ENCODE results near the gene FAM174B. TPM values are rescaled to one million over a fixed set of nuclear protein-coding genes. Genes with fewer than 3 reads are reported as not detected.

The FAM174B gene
- total RNA-seq, 1 experiment from 2014 or later, result 0.30 TPM

GRCh38 chr15:92595506-92596381 is 59.8 kb downstream of the FAM174B start:
- intact Hi-C loops (cut with micrococcal nuclease), result no loop called here
- POLR2A ChIA-PET, result no interaction called here
- CTCF ChIA-PET, result no interaction called here

GRCh38 chr15:92591275-92591674 is 64.3 kb downstream of the FAM174B start:
- Histone ChIP-seq H3K79me2 (ENCODE audit: insufficient read depth, low read length) (no peaks in the 10 kb centered on the region), H3K9me3 (ENCODE audit: control insufficient read depth in 1 of 2, insufficient read depth in 1 of 2, low read depth in 1 of 2, low read length in 2 of 2) (no peaks in the 10 kb centered on the region), H3K4me2 (ENCODE audit: low read length) (no peak overlapping the region), H3K9me2 (ENCODE audit: insufficient read depth) (no peaks in the 10 kb centered on the region), H3K27me3 (ENCODE audit: insufficient read depth, low read length) (peaks cover 58% of the 10 kb centered on the region), H3K4me1 (ENCODE audit: control insufficient read depth in 1 of 2, insufficient read depth in 2 of 2, low read length in 2 of 2) (no peaks in the 10 kb centered on the region), H3K9ac (ENCODE audit: low read length) (no peak overlapping the region), H2AFZ (ENCODE audit: low read depth, low read length, poor library complexity, severe bottlenecking) (no peak overlapping the region), H3K36me3 (ENCODE audit: control insufficient read depth in 1 of 2, insufficient read depth in 2 of 2, low read length in 2 of 2) (no peaks in the 10 kb centered on the region), H3K27ac (ENCODE audit: low read depth, low read length) (no peak overlapping the region), H4K20me1 (ENCODE audit: insufficient read depth) (no peaks in the 10 kb centered on the region), H3K4me3 (replicated peaks in 1 of 2; ENCODE audit: low read depth in 1 of 2, low read length in 2 of 2) (no peak overlapping the region)
- POLR2A ChIA-PET, result no interaction called here
- no peak for ATAC-seq
- TF ChIP-seq POLR2AphosphoS5 (IDR thresholded peaks at IDR 0.05; ENCODE audit: low read depth, low read length) (no peak), JUND (IDR thresholded peaks at IDR 0.05) (no peak), TCF7L2 (IDR thresholded peaks at IDR 0.05; ENCODE audit: borderline replicate concordance, extremely low read depth, insufficient read depth, insufficient read length) (no peak), SRF (IDR thresholded peaks at IDR 0.05; ENCODE audit: low read depth) (no peak), ZNF274 (IDR thresholded peaks at IDR 0.05; ENCODE audit: low read depth, low read length) (no peak), ZFX (IDR thresholded peaks at IDR 0.05) (no peak), REST (IDR thresholded peaks at IDR 0.05; ENCODE audit: low read depth) (no peak), POLR2A (IDR thresholded peaks at IDR 0.05; ENCODE audit: borderline replicate concordance, extremely low read depth, insufficient read depth, insufficient read length) (no peak), ZBTB33 (IDR thresholded peaks at IDR 0.05; ENCODE audit: extremely low read depth, insufficient replicate concordance, low read length) (no peak)
- RAD21 ChIA-PET (ENCODE audit: low non-redundant PET in 1 of 2, low total read pairs in 2 of 2, uncharacterized antibody in 2 of 2, unreplicated experiment in 2 of 2), result no interaction called here
- no peak for DNase-seq (ENCODE audit: low read depth, low spot score)
- CTCF ChIA-PET, result no interaction called here
- no TSS peak for BruUV-seq (replicated peaks)
- intact Hi-C loops (cut with micrococcal nuclease), result no loop called here

More at GRCh38 chr15:92595506-92596381, 59.8 kb downstream of the FAM174B start:
- no peaks in the 10 kb centered on the region for H3K9me3 ChIP-seq (ENCODE audit: control insufficient read depth in 1 of 2, insufficient read depth in 1 of 2, low read depth in 1 of 2, low read length in 2 of 2)
- no TSS peak for BruUV-seq (replicated peaks)
- no peak overlapping the region for H3K27ac ChIP-seq (ENCODE audit: low read depth, low read length)
- H2AFZ ChIP-seq (ENCODE audit: low read depth, low read length, poor library complexity, severe bottlenecking), result no peak overlapping the region
- H3K36me3 ChIP-seq (ENCODE audit: control insufficient read depth in 1 of 2, insufficient read depth in 2 of 2, low read length in 2 of 2), result no peaks in the 10 kb centered on the region
- no peaks in the 10 kb centered on the region for H3K79me2 ChIP-seq (ENCODE audit: insufficient read depth, low read length)
- H3K4me2 ChIP-seq (ENCODE audit: low read length), result no peak overlapping the region
- H3K27me3 ChIP-seq (ENCODE audit: insufficient read depth, low read length), result peaks cover 60% of the 10 kb centered on the region
- no peak overlapping the region for H3K9ac ChIP-seq (ENCODE audit: low read length)
- ATAC-seq (no peak), DNase-seq (ENCODE audit: low read depth, low spot score) (no peak)
- no peak overlapping the region for H3K4me3 ChIP-seq (replicated peaks in 1 of 2; ENCODE audit: low read depth in 1 of 2, low read length in 2 of 2)
- no peaks in the 10 kb centered on the region for H4K20me1 ChIP-seq (ENCODE audit: insufficient read depth)
- TF ChIP-seq RAD21 (IDR thresholded peaks at IDR 0.05; ENCODE audit: low read depth), result no peak
- no peak for TF ChIP-seq SRF (IDR thresholded peaks at IDR 0.05; ENCODE audit: low read depth)
- no peak for TF ChIP-seq ZNF274 (IDR thresholded peaks at IDR 0.05; ENCODE audit: low read depth, low read length)
- TF ChIP-seq TCF7L2 (IDR thresholded peaks at IDR 0.05; ENCODE audit: borderline replicate concordance, extremely low read depth, insufficient read depth, insufficient read length), result no peak
- TF ChIP-seq YY1 (IDR thresholded peaks at IDR 0.05; ENCODE audit: extremely low read depth, insufficient replicate concordance, low read depth, low read length), result no peak
- no peak for TF ChIP-seq CBX3 (IDR thresholded peaks at IDR 0.05; ENCODE audit: low read depth)
- TF ChIP-seq EGR1 (IDR thresholded peaks at IDR 0.05; ENCODE audit: low read depth), result no peak
- no peaks in the 10 kb centered on the region for H3K9me2 ChIP-seq (ENCODE audit: insufficient read depth)
- RAD21 ChIA-PET (ENCODE audit: low non-redundant PET in 1 of 2, low total read pairs in 2 of 2, uncharacterized antibody in 2 of 2, unreplicated experiment in 2 of 2), result no interaction called here
- no peaks in the 10 kb centered on the region for H3K4me1 ChIP-seq (ENCODE audit: control insufficient read depth in 1 of 2, insufficient read depth in 2 of 2, low read length in 2 of 2)

Data from HCT116 (cell line).